HepG2 (cell line): ENCODE results near the gene LILRB3. TPM values are rescaled to one million over a fixed set of nuclear protein-coding genes. Genes with fewer than 3 reads are reported as not detected.

ENCODE experiments used
- ATF4 ChIP-seq, 2 experiments: fragments of 450-650 bp in 1 of 2; sonication (generic) in 1 of 2; formaldehyde crosslinking; IDR thresholded peaks; 2 replicates each; pipeline versions ENCODE4 v1.5.0 to v1.8.0; 2020 to 2022; ENCODE audit warnings: mild to moderate bottlenecking in 1 of 2, missing genetic modification reagents in 1 of 2
- ATM ChIP-seq: fragments of 450-650 bp; IDR thresholded peaks from 2 replicates; pipeline ENCODE4 v1.7.1; 2017; ENCODE audit warnings: mild to moderate bottlenecking, borderline replicate concordance
- FOXJ3 ChIP-seq: sonication (generic); formaldehyde crosslinking; IDR thresholded peaks from 2 replicates; pipeline ENCODE4 v1.4.0; 2020; ENCODE audit warnings: missing genetic modification reagents, mild to moderate bottlenecking, borderline replicate concordance
- FOXP4 ChIP-seq: sonication (generic); formaldehyde crosslinking; IDR thresholded peaks from 2 replicates; pipeline ENCODE4 v1.4.0; 2020; ENCODE audit warnings: missing genetic modification reagents
- ISL2 ChIP-seq: sonication (generic); formaldehyde crosslinking; IDR thresholded peaks from 2 replicates; pipeline ENCODE4 v1.5.0; 2020; ENCODE audit warnings: missing genetic modification reagents
- PAWR ChIP-seq: sonication (generic); formaldehyde crosslinking; IDR thresholded peaks from 2 replicates; pipeline ENCODE4 v1.4.0; 2020; ENCODE audit warnings: missing genetic modification reagents, mild to moderate bottlenecking, borderline replicate concordance
- PLRG1 ChIP-seq: fragments of 450-650 bp; conservative IDR thresholded peaks from 2 replicates; pipeline ENCODE4 v1.6.1; 2016
- SRY ChIP-seq: sonication (generic); formaldehyde crosslinking; IDR thresholded peaks from 2 replicates; pipeline ENCODE4 v1.8.0; 2022; ENCODE audit warnings: mild to moderate bottlenecking, missing genetic modification reagents
- TBL1XR1 ChIP-seq: fragments of 150-350 bp; IDR thresholded peaks from 2 replicates; pipeline ENCODE4 v1.6.1; 2014; ENCODE audit warnings: borderline replicate concordance, low read length; ENCODE audit not compliant: partially characterized antibody
- TBP ChIP-seq: sonication (generic); formaldehyde crosslinking; IDR thresholded peaks from 2 replicates; pipeline ENCODE4 v1.5.0; 2020; ENCODE audit warnings: missing genetic modification reagents
- THAP11 ChIP-seq: IDR thresholded peaks from 2 replicates; pipeline ENCODE4 v1.6.1; 2016; ENCODE audit warnings: missing biosample characterization, missing genetic modification reagents
- THAP9 ChIP-seq: sonication (generic); formaldehyde crosslinking; IDR thresholded peaks from 2 replicates; pipeline ENCODE4; 2020; ENCODE audit warnings: missing genetic modification reagents, mild to moderate bottlenecking, borderline replicate concordance
- TMF1 ChIP-seq: sonication (generic); formaldehyde crosslinking; IDR thresholded peaks from 2 replicates; pipeline ENCODE4 v1.8.1; 2022; ENCODE audit warnings: low read depth, missing genetic modification reagents
- ZFP36 ChIP-seq: fragments of 150-350 bp; IDR thresholded peaks from 2 replicates; pipeline ENCODE4 v1.6.1; 2018; ENCODE audit warnings: borderline replicate concordance, low read length, low read depth; ENCODE audit not compliant: partially characterized antibody
- ZFP90 ChIP-seq: sonication (generic); formaldehyde crosslinking; IDR thresholded peaks from 2 replicates; pipeline ENCODE4 v1.8.0; 2022; ENCODE audit warnings: missing genetic modification reagents, mild to moderate bottlenecking, inconsistent platforms, borderline replicate concordance
- ZNF232 ChIP-seq: sonication (generic); formaldehyde crosslinking; IDR thresholded peaks from 2 replicates; pipeline ENCODE4 v1.4.0; 2020; ENCODE audit warnings: missing genetic modification reagents, borderline replicate concordance
- ZNF574 ChIP-seq: sonication (generic); formaldehyde crosslinking; IDR thresholded peaks from 2 replicates; pipeline ENCODE4 v1.4.0; 2020; ENCODE audit warnings: missing genetic modification reagents
- ZNF670 ChIP-seq: sonication (generic); formaldehyde crosslinking; IDR thresholded peaks from 2 replicates; pipeline ENCODE4 v1.8.0; 2022; ENCODE audit warnings: mild to moderate bottlenecking, missing genetic modification reagents, borderline replicate concordance
- ZNF772 ChIP-seq: sonication (generic); formaldehyde crosslinking; IDR thresholded peaks from 2 replicates; pipeline ENCODE4 v1.5.0; 2020; ENCODE audit warnings: mild to moderate bottlenecking, missing genetic modification reagents
- ZNF777 ChIP-seq: sonication (generic); formaldehyde crosslinking; IDR thresholded peaks from 2 replicates; pipeline ENCODE4 v1.4.0; 2020; ENCODE audit warnings: missing genetic modification reagents
- ZNF788 ChIP-seq: sonication (generic); formaldehyde crosslinking; IDR thresholded peaks from 2 replicates; pipeline ENCODE4 v1.5.0; 2020; ENCODE audit warnings: mild to moderate bottlenecking, missing genetic modification reagents, borderline replicate concordance
- polyA plus RNA-seq, 8 experiments: library from polyadenylated mRNA; depleted of rRNA in 3 of 8; stranded (reverse) in 7 of 8; unstranded in 1 of 8; fragments of >200 nt; fragmentation: Illumina TruSeq in 4 of 8; extraction: Trizol in 4 of 8; gene quantifications; 2 replicates each; pipeline versions ENCODE4 v1.2.1 to v1.2.3, GENCODE V29; 2011 to 2016; ENCODE audit warnings: low read depth in 4 of 8, missing spikeins in 1 of 8, mixed read lengths in 1 of 8; ENCODE audit not compliant: insufficient read depth in 1 of 8
- total RNA-seq, 5 experiments: library from RNA; depleted of rRNA; stranded (reverse); fragments of >200 nt; fragmentation: Illumina TruSeq; extraction: Trizol; gene quantifications; 2 replicates each; pipeline ENCODE4 v1.2.3, GENCODE V29; 2016; ENCODE audit warnings: low read depth in 1 of 5

Gene LILRB3
- total and polyA plus RNA-seq, 2 of the 13 experiments (the other 11 are each of a cell fraction or from before 2014, with no cell fraction given): 0.22 TPM; not detected in 1

- no peak for TF ChIP-seq ATF4 (CRISPR knock-in tag; IDR thresholded peaks at IDR 0.05)
- no peak for TF ChIP-seq TBL1XR1
- TF ChIP-seq PAWR (CRISPR knock-in tag): no peak
- no peak; the same call in 1 of the 2 replicates for TF ChIP-seq ZNF788 (CRISPR knock-in tag)
- TF ChIP-seq ATM: no peak
- TF ChIP-seq THAP9 (CRISPR knock-in tag): no peak
- peak; percentile 45; the same call in 1 of the 2 replicates for TF ChIP-seq ISL2 (CRISPR knock-in tag)
- TF ChIP-seq FOXP4: no peak; the same call in 1 of the 2 replicates
- peak; percentile 87 for TF ChIP-seq ZNF574
- TF ChIP-seq PLRG1: no peak
- TF ChIP-seq ZNF772 (CRISPR knock-in tag): no peak
- TF ChIP-seq ZNF232 (CRISPR knock-in tag): peak; percentile 20; the same call in 1 of the 2 replicates
- no peak for TF ChIP-seq ZNF670 (CRISPR knock-in tag)
- TF ChIP-seq THAP11 (CRISPR knock-in tag): 0 out of 2 replicates have a peak, but pooled peaks have one; percentile 12
- TF ChIP-seq ZNF777 (CRISPR knock-in tag): no peak; the same call in 1 of the 2 replicates
- TF ChIP-seq TMF1 (CRISPR knock-in tag): 0 out of 2 replicates have a peak, but pooled peaks have one; percentile 19
- no peak for TF ChIP-seq TBP (CRISPR knock-in tag)
- peak; percentile 41; the same call in 1 of the 2 replicates for TF ChIP-seq ZFP90 (CRISPR knock-in tag)
- TF ChIP-seq FOXJ3 (CRISPR knock-in tag): no peak
- TF ChIP-seq SRY (CRISPR knock-in tag): no peak
- no peak for TF ChIP-seq ZFP36
Observed at GRCh38 chr19:54189145-54189734, 33.6 kb downstream of the LILRB3 start, which contains the start of gene MBOAT7 (continued).
